Measurements from ENCODE around the gene PDE6D. TPM values are rescaled to one million over a fixed set of nuclear protein-coding genes. Genes with fewer than 3 reads are reported as not detected.
"Not testable (repeated sequence)": the region's sequence is repeated elsewhere in the genome, so short reads cannot be mapped to it uniquely, and the experiment has no call there.

PDE6D gene
- polyA plus RNA-seq, 4 donors = 26.0 to 28.9 (median 27.4) TPM

DNA sequence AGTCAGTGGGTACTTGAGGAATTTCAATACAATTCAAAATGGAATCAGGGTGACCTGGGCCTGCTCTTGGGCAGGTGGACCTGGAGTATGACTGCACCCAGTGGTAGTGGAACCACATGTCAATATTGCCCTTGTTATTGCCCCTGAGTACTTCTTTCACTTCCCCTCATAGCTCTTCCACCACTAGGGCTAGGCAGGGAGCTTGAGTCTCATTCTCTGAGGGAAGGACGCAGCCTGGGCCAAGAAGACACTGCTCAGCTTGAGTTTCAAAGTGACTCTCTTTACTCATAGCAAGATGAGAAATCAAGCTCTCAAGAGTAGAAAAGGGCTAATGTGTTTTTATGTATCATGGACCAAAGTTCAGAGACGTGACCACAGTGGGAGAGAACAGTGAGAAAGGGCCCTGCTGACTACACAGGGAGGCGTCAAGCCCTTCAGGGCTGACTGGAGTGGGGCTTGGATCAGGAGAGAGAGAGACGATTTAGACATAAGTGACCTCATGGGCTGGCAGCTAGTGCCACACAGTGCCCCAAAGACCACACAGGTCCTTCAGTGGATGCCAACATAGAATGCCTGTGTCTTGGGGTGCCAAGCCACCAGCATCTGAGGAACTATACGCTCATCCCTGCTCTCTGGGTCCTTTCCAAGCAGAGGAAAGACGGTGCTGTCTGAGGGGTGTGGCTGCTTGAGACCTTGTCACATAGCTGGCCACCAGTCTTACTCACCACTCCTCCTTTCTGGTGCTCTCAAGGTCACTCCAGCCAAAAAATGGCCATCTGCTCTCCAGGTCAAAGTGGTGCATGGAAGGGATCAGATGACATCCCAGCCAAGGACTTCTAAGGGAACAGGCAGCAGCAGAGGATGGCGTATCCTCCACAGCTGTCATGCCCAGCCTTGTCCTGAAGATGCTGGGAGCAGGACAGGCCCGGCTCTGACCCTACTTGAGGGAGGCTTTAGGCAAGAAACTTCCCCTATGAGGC lies 59.8 kb downstream of the PDE6D start:
- no peak for DNase-seq (ENCODE audit: low read depth in 4 of 4, low spot score in 3 of 4)

- DNase-seq (ENCODE audit: low read depth in 4 of 4, low spot score in 3 of 4) = no peak
Measured at GRCh38 chr2:231720292-231720986, 60.6 kb downstream of the PDE6D start.

- no peak for DNase-seq (ENCODE audit: low read depth in 4 of 4, low spot score in 3 of 4)
Measured at GRCh38 chr2:231718799-231719198, 62.3 kb downstream of the PDE6D start.

GRCh38 chr2:231717281-231718171 lies 63.6 kb downstream of the PDE6D start:
- DNase-seq (ENCODE audit: low read depth in 4 of 4, low spot score in 3 of 4) = no peak

GRCh38 chr2:231716666-231717280 lies 64.3 kb downstream of the PDE6D start:
- DNase-seq (ENCODE audit: low read depth in 4 of 4, low spot score in 3 of 4) = no peak

DNA sequence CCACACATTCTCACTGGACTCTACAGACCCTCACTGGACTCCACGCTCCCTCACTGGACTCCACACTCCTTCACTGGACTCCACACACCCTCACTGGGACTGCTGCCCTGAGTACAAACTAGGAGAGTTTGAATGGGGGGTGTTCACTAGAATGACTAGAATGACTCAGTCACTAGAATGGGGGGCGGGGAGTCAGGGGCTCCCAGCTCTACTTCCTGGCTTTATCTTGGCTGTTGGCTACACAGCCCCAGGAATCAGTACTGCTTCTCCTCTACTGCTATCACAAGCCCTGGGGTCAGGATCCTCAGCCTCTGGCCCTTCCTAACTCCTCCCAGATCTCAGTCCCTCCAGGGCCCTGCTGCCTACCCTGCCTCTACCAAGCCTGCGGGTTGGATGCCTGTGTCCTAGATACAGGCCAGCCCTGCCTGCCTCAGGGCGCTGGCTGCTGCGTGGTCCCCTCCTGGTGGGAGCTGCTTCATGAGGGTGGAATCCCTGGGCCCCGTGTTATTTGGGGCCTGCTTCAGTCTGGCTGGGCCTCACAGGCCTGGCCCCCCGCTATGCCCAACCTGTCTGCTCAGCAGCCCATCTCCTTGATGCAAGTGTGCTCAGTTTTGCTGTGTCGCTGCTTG lies 65.0 kb downstream of the PDE6D start:
- DNase-seq (ENCODE audit: low read depth in 4 of 4, low spot score in 3 of 4) = no peak

- no peak for DNase-seq (ENCODE audit: low read depth in 4 of 4, low spot score in 3 of 4)
Measured at GRCh38 chr2:231715499-231715837, 65.6 kb downstream of the PDE6D start.

DNA sequence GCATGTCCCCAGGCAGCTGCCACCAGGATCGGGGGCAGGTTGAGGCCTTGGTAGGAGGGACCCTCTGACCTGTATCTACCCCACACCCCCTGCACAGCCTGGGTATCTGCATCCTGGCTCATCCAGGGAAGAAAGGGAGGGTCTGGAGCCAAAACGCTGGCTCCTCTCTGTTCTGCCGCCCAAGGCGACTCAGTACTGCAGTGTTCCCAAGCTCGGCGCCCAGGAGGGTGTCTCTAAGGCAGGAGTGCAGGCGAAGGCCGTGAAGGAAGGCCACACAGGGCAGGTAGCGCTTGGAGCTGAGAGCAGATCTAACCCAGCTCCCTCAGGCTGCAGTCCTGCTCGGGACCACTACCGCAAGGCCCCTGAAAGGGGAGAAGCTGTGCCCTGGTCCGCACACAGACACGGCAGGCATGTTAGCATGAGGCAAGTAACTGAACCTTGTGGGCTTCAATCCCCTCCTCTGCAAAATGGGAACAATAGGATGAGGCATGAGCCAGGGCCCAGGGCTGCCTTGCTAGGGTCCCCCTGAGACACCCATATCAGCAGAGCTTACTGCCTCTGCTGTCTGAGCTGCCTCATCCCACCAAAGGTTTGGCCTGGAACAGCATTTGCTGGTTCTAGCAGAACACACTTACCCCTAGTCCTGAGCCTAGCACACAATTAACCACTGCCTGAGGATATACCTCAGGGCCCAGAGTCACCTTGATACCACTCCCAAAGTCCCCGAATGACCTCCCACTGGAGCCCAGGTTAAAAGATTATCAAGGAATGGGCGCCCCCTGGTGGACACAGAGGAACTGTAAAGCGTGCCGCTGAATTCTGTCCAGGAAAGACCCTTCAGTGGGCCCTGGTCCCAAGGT lies 66.2 kb downstream of the PDE6D start:
- DNase-seq (ENCODE audit: low read depth in 4 of 4, low spot score in 3 of 4) = no peak

- DNase-seq (ENCODE audit: low read depth in 4 of 4, low spot score in 3 of 4) = no peak
Measured at GRCh38 chr2:231713730-231714638, 67.1 kb downstream of the PDE6D start.

GRCh38 chr2:231713406-231713729 lies 67.7 kb downstream of the PDE6D start:
- DNase-seq (ENCODE audit: low read depth in 4 of 4, low spot score in 3 of 4) = not testable (repeated sequence)

DNA sequence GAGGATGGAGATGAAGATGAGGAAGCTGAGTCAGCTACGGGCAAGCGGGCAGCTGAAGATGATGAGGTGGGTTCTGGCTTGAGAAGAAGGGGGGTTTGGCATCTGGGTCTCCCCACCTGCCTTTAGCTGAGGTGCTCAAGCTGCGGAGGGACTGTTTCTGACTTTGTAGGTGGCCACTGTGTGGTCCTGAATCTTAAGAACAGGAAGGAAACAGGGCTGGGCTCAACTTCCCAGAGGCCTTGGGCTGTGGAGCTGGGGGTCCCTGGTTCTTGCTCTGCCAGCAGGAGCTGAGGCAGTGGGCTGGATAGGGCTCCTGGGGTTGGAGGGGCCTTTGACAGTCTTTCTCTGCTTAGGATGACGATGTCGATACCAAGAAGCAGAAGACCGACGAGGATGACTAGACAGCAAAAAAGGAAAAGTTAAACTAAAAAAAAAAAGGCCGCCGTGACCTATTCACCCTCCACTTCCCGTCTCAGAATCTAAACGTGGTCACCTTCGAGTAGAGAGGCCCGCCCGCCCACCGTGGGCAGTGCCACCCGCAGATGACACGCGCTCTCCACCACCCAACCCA lies 68.5 kb downstream of the PDE6D start:
- not testable (repeated sequence) for DNase-seq (ENCODE audit: low read depth in 4 of 4, low spot score in 3 of 4)

GRCh38 chr2:231711677-231712450 lies 69.2 kb downstream of the PDE6D start:
- no peak for DNase-seq (ENCODE audit: low read depth in 4 of 4, low spot score in 3 of 4)

DNA sequence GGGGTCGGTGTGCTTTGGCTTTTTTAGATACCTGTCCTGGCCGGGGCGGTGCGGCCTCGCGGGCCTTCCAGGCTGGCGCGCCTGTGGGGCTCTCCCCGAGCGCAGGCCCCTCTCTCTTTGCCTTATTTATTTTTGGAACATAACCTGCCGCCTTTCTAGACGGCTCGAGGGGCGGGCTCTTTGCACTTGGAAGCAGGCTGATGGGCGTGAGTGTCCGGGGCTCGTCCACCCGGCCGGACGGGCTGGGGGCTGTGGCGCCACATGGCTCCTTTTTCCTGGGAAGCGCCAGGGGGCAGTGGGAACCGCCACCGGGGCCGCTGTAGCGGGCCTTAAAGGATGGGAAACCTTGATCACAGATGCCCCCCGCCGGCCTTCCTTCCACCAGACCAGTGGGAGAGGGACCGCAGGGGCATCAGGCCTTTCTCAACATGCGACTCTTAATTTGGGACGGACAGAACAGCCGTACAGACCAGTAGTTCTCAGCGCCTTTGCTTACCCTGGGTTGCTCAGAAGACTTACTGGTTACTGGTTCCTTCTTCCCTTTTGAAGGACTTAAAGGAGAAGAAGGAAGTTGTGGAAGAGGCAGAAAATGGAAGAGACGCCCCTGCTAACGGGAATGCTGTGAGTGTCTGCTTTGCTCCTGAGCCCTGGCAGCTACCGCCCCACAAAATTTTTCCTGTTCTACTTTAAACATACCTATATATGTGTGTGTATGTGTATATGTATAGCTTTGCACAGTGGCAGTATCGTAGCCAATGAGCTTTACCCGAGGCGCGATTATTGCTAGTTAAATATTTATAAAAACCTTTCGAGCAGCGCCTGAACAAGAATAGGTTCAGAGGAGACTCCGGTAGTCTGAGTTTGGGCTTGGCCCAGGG lies 70.0 kb downstream of the PDE6D start:
- DNase-seq (ENCODE audit: low read depth in 4 of 4, low spot score in 3 of 4) = no peak

GRCh38 chr2:231709981-231710798 lies 70.9 kb downstream of the PDE6D start:
- peak in 3 of 4 donors; percentile 79 to 82 (median 82) for DNase-seq (ENCODE audit: low read depth in 4 of 4, low spot score in 3 of 4)

- DNase-seq (ENCODE audit: low read depth in 4 of 4, low spot score in 3 of 4) = no peak
Measured at GRCh38 chr2:231709636-231709980, 71.5 kb downstream of the PDE6D start.

All from left renal pelvis (tissue), 4 donors.